Measurements from ENCODE around the gene SGF29. TPM values are rescaled to one million over a fixed set of nuclear protein-coding genes. Genes with fewer than 3 reads are reported as not detected.

The SGF29 gene
- polyA plus RNA-seq, 1 donor: 24.8 TPM

- H3K4me1 ChIP-seq (ENCODE audit: control insufficient read depth, insufficient read depth, low read length): peaks cover 18% of the 10 kb centered on the region
- no CpG with 5 or more reads among the region's 5 CpGs for WGBS (ENCODE audit: insufficient coverage, low lambda C conversion rate)
- H3K27ac ChIP-seq (ENCODE audit: low read length): peak overlapping the region; percentile 65
- DNase-seq: no peak
- H3K4me3 ChIP-seq (ENCODE audit: low read length): no peak overlapping the region
- H3K27me3 ChIP-seq (ENCODE audit: control insufficient read depth, insufficient read depth, low read length): no peaks in the 10 kb centered on the region
- no peaks in the 10 kb centered on the region for H3K9me3 ChIP-seq (ENCODE audit: control insufficient read depth, low read depth, low read length)
- no peaks in the 10 kb centered on the region for H3K36me3 ChIP-seq (ENCODE audit: control insufficient read depth, insufficient read depth, low read length)
Observed at GRCh38 chr16:28532940-28533647, 20.6 kb upstream of the SGF29 start.

- no peak for DNase-seq
- Histone ChIP-seq H3K27ac (ENCODE audit: low read length) (no peak overlapping the region), H3K4me3 (ENCODE audit: low read length) (no peak overlapping the region), H3K27me3 (ENCODE audit: control insufficient read depth, insufficient read depth, low read length) (no peaks in the 10 kb centered on the region), H3K4me1 (ENCODE audit: control insufficient read depth, insufficient read depth, low read length) (peaks cover 9% of the 10 kb centered on the region), H3K9me3 (ENCODE audit: control insufficient read depth, low read depth, low read length) (no peaks in the 10 kb centered on the region), H3K36me3 (ENCODE audit: control insufficient read depth, insufficient read depth, low read length) (no peaks in the 10 kb centered on the region)
- no CpG with 5 or more reads among the region's 5 CpGs for WGBS (ENCODE audit: insufficient coverage, low lambda C conversion rate)
Observed at GRCh38 chr16:28534542-28535373, 19.0 kb upstream of the SGF29 start.

GRCh38 chr16:28537076-28537475, 16.6 kb upstream of the SGF29 start:
- H3K9me3 ChIP-seq (ENCODE audit: control insufficient read depth, low read depth, low read length): no peaks in the 10 kb centered on the region
- H3K36me3 ChIP-seq (ENCODE audit: control insufficient read depth, insufficient read depth, low read length): no peaks in the 10 kb centered on the region
- no peak overlapping the region for H3K4me3 ChIP-seq (ENCODE audit: low read length)
- no CpG with 5 or more reads among the region's 6 CpGs for WGBS (ENCODE audit: insufficient coverage, low lambda C conversion rate)
- H3K27me3 ChIP-seq (ENCODE audit: control insufficient read depth, insufficient read depth, low read length): no peaks in the 10 kb centered on the region
- no peak overlapping the region for H3K27ac ChIP-seq (ENCODE audit: low read length)
- peaks cover 7% of the 10 kb centered on the region for H3K4me1 ChIP-seq (ENCODE audit: control insufficient read depth, insufficient read depth, low read length)
- no peak for DNase-seq

GRCh38 chr16:28537964-28538732, 15.6 kb upstream of the SGF29 start:
- WGBS (ENCODE audit: insufficient coverage, low lambda C conversion rate): 60% methylated on average over 1 of the region's 13 CpGs
- Histone ChIP-seq H3K4me1 (ENCODE audit: control insufficient read depth, insufficient read depth, low read length) (peaks cover 5% of the 10 kb centered on the region), H3K27me3 (ENCODE audit: control insufficient read depth, insufficient read depth, low read length) (no peaks in the 10 kb centered on the region), H3K9me3 (ENCODE audit: control insufficient read depth, low read depth, low read length) (no peaks in the 10 kb centered on the region), H3K4me3 (ENCODE audit: low read length) (peak overlapping the region; percentile 31), H3K36me3 (ENCODE audit: control insufficient read depth, insufficient read depth, low read length) (no peaks in the 10 kb centered on the region), H3K27ac (ENCODE audit: low read length) (peak overlapping the region; percentile 68)
- no peak for DNase-seq

GRCh38 chr16:28538733-28539596, 14.8 kb upstream of the SGF29 start, which contains the start of gene NUPR1:
NUPR1 (minus strand) TSS chr16:28538974; CDS start chr16:28538907, 67 bp downstream.
- no CpG with 5 or more reads among the region's 22 CpGs for WGBS (ENCODE audit: insufficient coverage, low lambda C conversion rate)
- Histone ChIP-seq H3K36me3 (ENCODE audit: control insufficient read depth, insufficient read depth, low read length) (no peaks in the 10 kb centered on the region), H3K4me1 (ENCODE audit: control insufficient read depth, insufficient read depth, low read length) (peaks cover 5% of the 10 kb centered on the region)

GRCh38 chr16:28540346-28540745, 13.4 kb upstream of the SGF29 start:
- Histone ChIP-seq H3K4me3 (ENCODE audit: low read length) (no peak overlapping the region), H3K36me3 (ENCODE audit: control insufficient read depth, insufficient read depth, low read length) (no peaks in the 10 kb centered on the region), H3K9me3 (ENCODE audit: control insufficient read depth, low read depth, low read length) (no peaks in the 10 kb centered on the region), H3K4me1 (ENCODE audit: control insufficient read depth, insufficient read depth, low read length) (peaks cover 5% of the 10 kb centered on the region), H3K27me3 (ENCODE audit: control insufficient read depth, insufficient read depth, low read length) (no peaks in the 10 kb centered on the region), H3K27ac (ENCODE audit: low read length) (no peak overlapping the region)
- WGBS (ENCODE audit: insufficient coverage, low lambda C conversion rate): 88% methylated on average over 1 of the region's 3 CpGs
- no peak for DNase-seq

More at GRCh38 chr16:28538733-28539596, 14.8 kb upstream of the SGF29 start, which contains the start of gene NUPR1:
- peak; percentile 72 to 73 for DNase-seq
- peak within 1 kb of the TSS; percentile 31 for H3K4me3 ChIP-seq (ENCODE audit: low read length)
- no peaks in the 10 kb centered on the region for H3K27me3 ChIP-seq (ENCODE audit: control insufficient read depth, insufficient read depth, low read length)
- H3K27ac ChIP-seq (ENCODE audit: low read length): peak within 1 kb of the TSS; percentile 68
- H3K9me3 ChIP-seq (ENCODE audit: control insufficient read depth, low read depth, low read length): no peaks in the 10 kb centered on the region

GRCh38 chr16:28542646-28543045, 11.1 kb upstream of the SGF29 start:
- DNase-seq: no peak
- Histone ChIP-seq H3K36me3 (ENCODE audit: control insufficient read depth, insufficient read depth, low read length) (no peaks in the 10 kb centered on the region), H3K4me1 (ENCODE audit: control insufficient read depth, insufficient read depth, low read length) (peaks cover 5% of the 10 kb centered on the region), H3K27me3 (ENCODE audit: control insufficient read depth, insufficient read depth, low read length) (no peaks in the 10 kb centered on the region), H3K4me3 (ENCODE audit: low read length) (no peak overlapping the region), H3K9me3 (ENCODE audit: control insufficient read depth, low read depth, low read length) (no peaks in the 10 kb centered on the region), H3K27ac (ENCODE audit: low read length) (peak overlapping the region; percentile 55)
- no CpG with 5 or more reads among the region's 7 CpGs for WGBS (ENCODE audit: insufficient coverage, low lambda C conversion rate)

- peak overlapping the region; percentile 55 for H3K27ac ChIP-seq (ENCODE audit: low read length)
Observed at GRCh38 chr16:28543072-28543471, 10.6 kb upstream of the SGF29 start.

GRCh38 chr16:28544998-28545397, 8.7 kb upstream of the SGF29 start:
- no peak for DNase-seq
- no peaks in the 10 kb centered on the region for H3K9me3 ChIP-seq (ENCODE audit: control insufficient read depth, low read depth, low read length)
- no peaks in the 10 kb centered on the region for H3K36me3 ChIP-seq (ENCODE audit: control insufficient read depth, insufficient read depth, low read length)
- no peak overlapping the region for H3K27ac ChIP-seq (ENCODE audit: low read length)
- no CpG with 5 or more reads among the region's 3 CpGs for WGBS (ENCODE audit: insufficient coverage, low lambda C conversion rate)
- H3K4me1 ChIP-seq (ENCODE audit: control insufficient read depth, insufficient read depth, low read length): peaks cover 5% of the 10 kb centered on the region
- H3K27me3 ChIP-seq (ENCODE audit: control insufficient read depth, insufficient read depth, low read length): no peaks in the 10 kb centered on the region
- no peak overlapping the region for H3K4me3 ChIP-seq (ENCODE audit: low read length)

More at GRCh38 chr16:28543072-28543471, 10.6 kb upstream of the SGF29 start:
- no peaks in the 10 kb centered on the region for H3K9me3 ChIP-seq (ENCODE audit: control insufficient read depth, low read depth, low read length)
- no peaks in the 10 kb centered on the region for H3K27me3 ChIP-seq (ENCODE audit: control insufficient read depth, insufficient read depth, low read length)
- DNase-seq: peak; percentile 86 to 95
- H3K4me1 ChIP-seq (ENCODE audit: control insufficient read depth, insufficient read depth, low read length): peaks cover 5% of the 10 kb centered on the region
- 40% methylated on average over 1 of the region's 7 CpGs for WGBS (ENCODE audit: insufficient coverage, low lambda C conversion rate)
- peak overlapping the region; percentile 0 for H3K4me3 ChIP-seq (ENCODE audit: low read length)
- no peaks in the 10 kb centered on the region for H3K36me3 ChIP-seq (ENCODE audit: control insufficient read depth, insufficient read depth, low read length)

Data from large intestine (tissue), 3 donors.